Neural crest cell (in vitro differentiated cells): ENCODE data around the gene EBP. TPM values are rescaled to one million over a fixed set of nuclear protein-coding genes. Genes with fewer than 3 reads are reported as not detected.

Experiments
- DNase-seq: peaks from one replicate; pipeline ENCODE4 v3.0.0; 2021; ENCODE audit warnings: low read depth, mixed read lengths, low spot score
- H3K27ac Mint-ChIP-seq: one replicate; pipeline ENCODE4 v1.8.0; 2021; ENCODE audit warnings: mild to moderate bottlenecking, mixed read lengths; ENCODE audit not compliant: unreplicated experiment
- H3K27me3 Mint-ChIP-seq: 2 replicates; pipeline ENCODE4 v1.8.0; 2021; ENCODE audit warnings: low read depth, mild to moderate bottlenecking, mixed read lengths
- H3K36me3 Mint-ChIP-seq: 2 replicates; pipeline ENCODE4 v1.8.0; 2021; ENCODE audit warnings: low read depth, mild to moderate bottlenecking, mixed read lengths
- H3K4me1 Mint-ChIP-seq: 2 replicates; pipeline ENCODE4 v1.8.0; 2021; ENCODE audit warnings: mixed read lengths
- H3K4me3 Mint-ChIP-seq: one replicate; pipeline ENCODE4 v1.8.0; 2021; ENCODE audit warnings: mild to moderate bottlenecking, mixed read lengths
- H3K9me3 Mint-ChIP-seq: 2 replicates; pipeline ENCODE4 v1.8.0; 2021; ENCODE audit warnings: mixed read lengths
- CTCF ChIP-seq: fragments of 200-600 bp; sonication (generic); conservative IDR thresholded peaks from 2 replicates; pipeline ENCODE4 v1.5.0; 2021; ENCODE audit warnings: antibody characterized with exemption, mild to moderate bottlenecking
- total RNA-seq: library from RNA; stranded (reverse); gene quantifications from 2 replicates; pipeline ENCODE4 v1.2.1, GENCODE V29; 2021

EBP gene
- total RNA-seq, 1 donor from 2014 or later = 168 TPM

- H3K4me3 Mint-ChIP-seq = peak overlapping the region; percentile 23
- no peaks in the 10 kb centered on the region for H3K27me3 Mint-ChIP-seq
- H3K4me1 Mint-ChIP-seq = peaks cover 25% of the 10 kb centered on the region
- no peak for TF ChIP-seq CTCF
- H3K36me3 Mint-ChIP-seq = peaks cover 16% of the 10 kb centered on the region
- no peak overlapping the region for H3K27ac Mint-ChIP-seq
- DNase-seq = no peak
- H3K9me3 Mint-ChIP-seq = peaks cover 4% of the 10 kb centered on the region
Observed at GRCh38 chrX:48478806-48479205, 42.8 kb upstream of the EBP start.

- no peaks in the 10 kb centered on the region for H3K27me3 Mint-ChIP-seq
- H3K36me3 Mint-ChIP-seq = peaks cover 13% of the 10 kb centered on the region
Observed at GRCh38 chrX:48480142-48480541, 41.5 kb upstream of the EBP start.

GRCh38 chrX:48480583-48480982 lies 41.0 kb upstream of the EBP start:
- Mint-ChIP-seq H3K27ac (no peak overlapping the region), H3K27me3 (no peaks in the 10 kb centered on the region)

More at GRCh38 chrX:48480142-48480541, 41.5 kb upstream of the EBP start:
- no peak overlapping the region for H3K4me3 Mint-ChIP-seq
- no peak for TF ChIP-seq CTCF
- H3K9me3 Mint-ChIP-seq = peaks cover 4% of the 10 kb centered on the region
- peak overlapping the region; percentile 27 for H3K27ac Mint-ChIP-seq
- DNase-seq = no peak
- H3K4me1 Mint-ChIP-seq = peaks cover 19% of the 10 kb centered on the region

GRCh38 chrX:48482526-48482925 lies 39.1 kb upstream of the EBP start:
- no peak for TF ChIP-seq CTCF
- no peaks in the 10 kb centered on the region for H3K27me3 Mint-ChIP-seq
- peaks cover 10% of the 10 kb centered on the region for H3K36me3 Mint-ChIP-seq
- DNase-seq = no peak
- peaks cover under 1% of the 10 kb centered on the region for H3K4me1 Mint-ChIP-seq
- no peak overlapping the region for H3K4me3 Mint-ChIP-seq
- peaks cover 4% of the 10 kb centered on the region for H3K9me3 Mint-ChIP-seq
- no peak overlapping the region for H3K27ac Mint-ChIP-seq

More at GRCh38 chrX:48480583-48480982, 41.0 kb upstream of the EBP start:
- peaks cover 4% of the 10 kb centered on the region for H3K9me3 Mint-ChIP-seq
- no peak for DNase-seq
- H3K4me1 Mint-ChIP-seq = peaks cover 17% of the 10 kb centered on the region
- H3K36me3 Mint-ChIP-seq = peaks cover 13% of the 10 kb centered on the region
- no peak overlapping the region for H3K4me3 Mint-ChIP-seq
- no peak for TF ChIP-seq CTCF

GRCh38 chrX:48487362-48487798 lies 34.2 kb upstream of the EBP start:
- Mint-ChIP-seq H3K4me1 (no peaks in the 10 kb centered on the region), H3K9me3 (no peaks in the 10 kb centered on the region), H3K4me3 (no peak overlapping the region), H3K36me3 (no peaks in the 10 kb centered on the region), H3K27me3 (no peaks in the 10 kb centered on the region), H3K27ac (peak overlapping the region; percentile 20)
- DNase-seq = no peak
- TF ChIP-seq CTCF = no peak
